ENCODE measurements around the gene FIBCD1. TPM values are rescaled to one million over a fixed set of nuclear protein-coding genes. Genes with fewer than 3 reads are reported as not detected.
A peak's percentile ranks its signal among the peaks of the same experiment; 100 is the strongest.
"Not testable (repeated sequence)": the region's sequence is repeated elsewhere in the genome, so short reads cannot be mapped to it uniquely, and the experiment has no call there.

Gene FIBCD1
- total and polyA plus RNA-seq, 2 experiments from 2014 or later: 4.4 to 5.6 TPM

- not testable (repeated sequence) for ATAC-seq; H3K27me3 Mint-ChIP-seq (ENCODE audit: insufficient read depth, low read depth, poor library complexity); H4K20me1 ChIP-seq (replicated peaks; ENCODE audit: insufficient read depth); H2AFZ ChIP-seq; H3K79me2 ChIP-seq (replicated peaks; ENCODE audit: insufficient read depth); H3K4me2 ChIP-seq; H3F3A ChIP-seq (replicated peaks; ENCODE audit: low read depth); H3K36me3 Mint-ChIP-seq (ENCODE audit: low read depth); H3K4me3 Mint-ChIP-seq; H3K9me3 Mint-ChIP-seq; H3K27ac ChIP-seq (ENCODE audit: low read depth); H3K27me3 ChIP-seq (ENCODE audit: insufficient read depth); DNase-seq (ENCODE audit: low spot score); H3K27ac Mint-ChIP-seq; H3K9me2 ChIP-seq (ENCODE audit: insufficient read depth); H3K4me1 ChIP-seq (ENCODE audit: insufficient read depth); H3K4me3 ChIP-seq; H3K36me3 ChIP-seq (ENCODE audit: insufficient read depth)
- H3K4me1 Mint-ChIP-seq: peaks cover 18% of the 10 kb centered on the region
These were observed 28.4 kb downstream of the FIBCD1 start for GRCh38 chr9:130910670-130911069.

GRCh38 chr9:130910041-130910440 lies 29.0 kb downstream of the FIBCD1 start:
- ATAC-seq; H3K27ac ChIP-seq (ENCODE audit: low read depth); H3K4me3 ChIP-seq; H3K9me2 ChIP-seq (ENCODE audit: insufficient read depth); H3K27ac Mint-ChIP-seq; H3K79me2 ChIP-seq (replicated peaks; ENCODE audit: insufficient read depth); DNase-seq (ENCODE audit: low spot score); H3K4me3 Mint-ChIP-seq; H3K27me3 Mint-ChIP-seq (ENCODE audit: insufficient read depth, low read depth, poor library complexity); H3F3A ChIP-seq (replicated peaks; ENCODE audit: low read depth); H3K36me3 Mint-ChIP-seq (ENCODE audit: low read depth); H3K4me2 ChIP-seq; H2AFZ ChIP-seq; H3K9me3 Mint-ChIP-seq; H3K4me1 ChIP-seq (ENCODE audit: insufficient read depth); H4K20me1 ChIP-seq (replicated peaks; ENCODE audit: insufficient read depth); H3K27me3 ChIP-seq (ENCODE audit: insufficient read depth); H3K36me3 ChIP-seq (ENCODE audit: insufficient read depth): not testable (repeated sequence)
- peaks cover 18% of the 10 kb centered on the region for H3K4me1 Mint-ChIP-seq

- H3K36me3 Mint-ChIP-seq (ENCODE audit: low read depth): no peaks in the 10 kb centered on the region
- no peaks in the 10 kb centered on the region for H3K36me3 ChIP-seq (ENCODE audit: insufficient read depth)
These were observed 30.1 kb downstream of the FIBCD1 start for GRCh38 chr9:130908878-130909355.

More at GRCh38 chr9:130908878-130909355, 30.1 kb downstream of the FIBCD1 start:
- no peak overlapping the region for H2AFZ ChIP-seq
- H3K27ac ChIP-seq (ENCODE audit: low read depth): no peak overlapping the region
- H3F3A ChIP-seq (replicated peaks; ENCODE audit: low read depth): no peaks in the 10 kb centered on the region
- no peak overlapping the region for H3K4me2 ChIP-seq
- H3K27me3 Mint-ChIP-seq (ENCODE audit: insufficient read depth, low read depth, poor library complexity): peaks cover 11% of the 10 kb centered on the region
- no peaks in the 10 kb centered on the region for H3K27me3 ChIP-seq (ENCODE audit: insufficient read depth)
- DNase-seq (ENCODE audit: low spot score): no peak
- ATAC-seq: peak; percentile 45
- no peaks in the 10 kb centered on the region for H3K9me3 Mint-ChIP-seq
- no peaks in the 10 kb centered on the region for H4K20me1 ChIP-seq (replicated peaks; ENCODE audit: insufficient read depth)
- H3K9me2 ChIP-seq (ENCODE audit: insufficient read depth): no peaks in the 10 kb centered on the region
- no peaks in the 10 kb centered on the region for H3K79me2 ChIP-seq (replicated peaks; ENCODE audit: insufficient read depth)
- H3K27ac Mint-ChIP-seq: no peak overlapping the region
- TF ChIP-seq EZH2phosphoT487 (IDR thresholded peaks at IDR 0.05; ENCODE audit: unreplicated experiment) (no peak), ZNF331 (CRISPR knock-in tag; IDR thresholded peaks at IDR 0.05; ENCODE audit: low read depth) (no peak), JUNB (IDR thresholded peaks at IDR 0.05; ENCODE audit: unreplicated experiment) (no peak), REST (IDR thresholded peaks at IDR 0.05; ENCODE audit: unreplicated experiment) (no peak), STAT1 (IDR thresholded peaks at IDR 0.05; ENCODE audit: unreplicated experiment) (no peak)
- no peak overlapping the region for H3K4me3 Mint-ChIP-seq
- H3K4me3 ChIP-seq: no peak overlapping the region
- peaks cover 14% of the 10 kb centered on the region for H3K4me1 Mint-ChIP-seq
- no peaks in the 10 kb centered on the region for H3K4me1 ChIP-seq (ENCODE audit: insufficient read depth)

Measured in GM23338 (cell line).